GM23248 (cell line): ENCODE results near the gene ASS1. TPM values are rescaled to one million over a fixed set of nuclear protein-coding genes. Genes with fewer than 3 reads are reported as not detected.

ENCODE experiments used
- DNase-seq: peaks from one replicate; pipeline ENCODE4 v3.0.0-alpha.2; 2015
- H2AFZ ChIP-seq: fragments of 200-600 bp; sonication (generic); 2 replicates; pipeline ENCODE4 v1.6.1; 2016; ENCODE audit warnings: antibody characterized with exemption
- H3F3A ChIP-seq: fragments of 200-600 bp; sonication (generic); 2 replicates; pipeline ENCODE4 v1.6.1; 2016; ENCODE audit warnings: mild to moderate bottlenecking, antibody characterized with exemption, mixed run types; ENCODE audit not compliant: insufficient read depth
- H3K27ac ChIP-seq: fragments of 200-600 bp; sonication (generic); 2 replicates; pipeline ENCODE4 v1.5.1; 2016; ENCODE audit warnings: mild to moderate bottlenecking
- H3K27me3 ChIP-seq: fragments of 200-600 bp; sonication (generic); replicated peaks from 2 replicates; pipeline ENCODE4 v1.6.1; 2016; ENCODE audit warnings: mild to moderate bottlenecking; ENCODE audit not compliant: insufficient read depth
- H3K36me3 ChIP-seq: fragments of 200-600 bp; sonication (generic); 2 replicates; pipeline ENCODE4 v1.6.1; 2016; ENCODE audit warnings: low read depth, mild to moderate bottlenecking
- H3K4me1 ChIP-seq: fragments of 200-600 bp; sonication (generic); 2 replicates; pipeline ENCODE4 v1.6.1; 2016; ENCODE audit warnings: mild to moderate bottlenecking; ENCODE audit not compliant: insufficient read depth
- H3K4me2 ChIP-seq: fragments of 200-600 bp; sonication (generic); one replicate; pipeline ENCODE4 v1.6.1; 2016; ENCODE audit warnings: mild to moderate bottlenecking; ENCODE audit not compliant: unreplicated experiment
- H3K4me3 ChIP-seq: fragments of 200-600 bp; sonication (generic); 2 replicates; pipeline ENCODE4 v1.5.1; 2016; ENCODE audit warnings: mild to moderate bottlenecking
- H3K79me2 ChIP-seq: fragments of 200-600 bp; sonication (generic); 2 replicates; pipeline ENCODE4 v1.6.1; 2016; ENCODE audit warnings: mild to moderate bottlenecking; ENCODE audit not compliant: insufficient read depth
- H3K9ac ChIP-seq: fragments of 200-600 bp; sonication (generic); 2 replicates; pipeline ENCODE4 v1.6.1; 2016; ENCODE audit warnings: mild to moderate bottlenecking
- H3K9me2 ChIP-seq: fragments of 200-600 bp; sonication (generic); 2 replicates; pipeline ENCODE4 v1.6.1; 2016; ENCODE audit warnings: mixed run types, mild to moderate bottlenecking, moderate library complexity; ENCODE audit not compliant: insufficient read depth
- H3K9me3 ChIP-seq: fragments of 200-600 bp; sonication (generic); one replicate; pipeline ENCODE4 v1.6.1; 2017; ENCODE audit warnings: low read depth
- H4K20me1 ChIP-seq: fragments of 200-600 bp; sonication (generic); 2 replicates; pipeline ENCODE4 v1.6.0; 2016; ENCODE audit not compliant: insufficient read depth
- EZH2 ChIP-seq: fragments of 200-600 bp; sonication (generic); IDR thresholded peaks from 2 replicates; pipeline ENCODE4 v1.6.1; 2018; ENCODE audit warnings: antibody characterized with exemption, mild to moderate bottlenecking; ENCODE audit not compliant: insufficient read depth, poor library complexity, severe bottlenecking
- EZH2phosphoT487 ChIP-seq: fragments of 200-600 bp; sonication (generic); IDR thresholded peaks from 2 replicates; pipeline ENCODE4 v1.6.1; 2018; ENCODE audit warnings: antibody characterized with exemption, moderate library complexity, mild to moderate bottlenecking, low read depth; ENCODE audit not compliant: insufficient read depth
- WGBS, 2 experiments: methylation state at CpG; one replicate each; pipeline ENCODE4 v1.1.6; 2015 to 2017; ENCODE audit warnings: low lambda C conversion rate in 2 of 2, low coverage in 1 of 2; ENCODE audit errors: missing lambda C conversion rate in 2 of 2; 5-methylcytosine and 5-hydroxymethylcytosine counted together
- in situ Hi-C: fragments of 300-500 bp; cut with MboI; formaldehyde crosslinking; loops from 2 replicates; pipeline ENCODE4 v1.15.0; 2020
- polyA plus RNA-seq: library from polyadenylated mRNA; unstranded; fragments of >200 nt; fragmentation: Nextera tagmentation; extraction: Ambion mirVana; gene quantifications from 2 replicates; pipeline ENCODE4 v1.2.1, GENCODE V29; 2016
- total RNA-seq: library from RNA; depleted of rRNA; stranded (reverse); fragments of >200 nt; shearing (Covaris generic); gene quantifications from 2 replicates; pipeline ENCODE4 v1.2.3, GENCODE V29; 2014

The ASS1 gene
- total and polyA plus RNA-seq, 2 experiments from 2014 or later, result 124 to 216 TPM

DNA sequence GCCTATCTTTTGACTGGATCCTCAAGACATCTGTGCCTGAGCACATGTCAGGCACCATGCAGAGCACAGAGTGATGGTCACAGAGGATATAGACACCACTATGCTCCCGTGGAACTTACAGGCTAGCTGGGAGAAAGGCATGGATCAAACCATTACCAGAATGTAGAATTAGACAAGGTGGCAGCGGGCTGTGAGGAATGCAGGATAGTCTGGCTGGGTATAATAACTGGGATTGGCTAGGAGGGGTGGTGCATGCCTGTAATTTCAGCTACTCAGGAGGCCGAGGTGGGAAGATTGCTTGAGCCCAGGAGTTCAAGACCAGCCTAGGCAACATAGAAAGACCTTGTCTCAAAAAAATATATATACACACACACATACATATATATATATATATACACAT, 50.3 kb downstream of the ASS1 start:
- H3F3A ChIP-seq, result no peaks in the 10 kb centered on the region
- H3K4me2 ChIP-seq, result no peak overlapping the region
- H3K27me3 ChIP-seq, result no peaks in the 10 kb centered on the region
- H3K9me3 ChIP-seq, result no peaks in the 10 kb centered on the region
- no peak overlapping the region for H3K4me3 ChIP-seq
- no peaks in the 10 kb centered on the region for H3K79me2 ChIP-seq
- no peaks in the 10 kb centered on the region for H3K9me2 ChIP-seq
- peaks cover 9% of the 10 kb centered on the region; the same call in 1 of the 2 replicates for H3K36me3 ChIP-seq
- 72% methylated on average over 3 of the region's 3 CpGs for WGBS, 2 experiments
- H2AFZ ChIP-seq, result no peak overlapping the region
- H3K27ac ChIP-seq, result no peak overlapping the region
- H4K20me1 ChIP-seq, result no peaks in the 10 kb centered on the region
- in situ Hi-C loops, result no loop called here
- no peak for DNase-seq
- no peaks in the 10 kb centered on the region for H3K4me1 ChIP-seq
- H3K9ac ChIP-seq, result no peak overlapping the region
- TF ChIP-seq EZH2 (no peak), EZH2phosphoT487 (no peak)

DNA sequence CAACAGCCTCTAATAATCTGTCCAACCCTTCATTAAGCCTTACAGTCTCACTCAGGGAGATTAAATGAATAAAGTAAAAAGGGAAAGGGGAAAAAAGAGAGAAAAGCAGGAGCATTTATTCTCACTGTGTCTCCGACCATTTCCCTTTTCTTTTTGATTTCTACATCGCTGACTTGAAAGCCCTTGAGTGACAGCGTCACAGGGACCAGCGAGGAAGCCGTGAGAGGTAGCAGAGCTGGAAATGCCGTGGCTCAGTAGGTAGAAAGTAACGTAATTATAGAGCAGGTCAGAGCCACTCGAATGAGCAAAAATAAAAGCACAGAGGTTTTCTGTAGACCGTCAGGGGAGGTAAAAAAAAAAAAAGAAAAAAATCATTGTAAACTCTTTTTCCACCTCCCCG, 52.4 kb downstream of the ASS1 start:
- no peak overlapping the region for H3K4me3 ChIP-seq
- no peak overlapping the region for H2AFZ ChIP-seq
- TF ChIP-seq EZH2 (no peak), EZH2phosphoT487 (no peak)
- H3K36me3 ChIP-seq, result peaks cover 3% of the 10 kb centered on the region; the same call in 1 of the 2 replicates
- H3K27ac ChIP-seq, result no peak overlapping the region
- H3K9me3 ChIP-seq, result no peaks in the 10 kb centered on the region
- no peaks in the 10 kb centered on the region for H3K27me3 ChIP-seq
- H4K20me1 ChIP-seq, result no peaks in the 10 kb centered on the region
- 90 to 92% methylated on average over 10 of the region's 10 CpGs for WGBS, 2 experiments
- in situ Hi-C loops, result no loop called here
- no peak overlapping the region for H3K4me2 ChIP-seq
- H3K79me2 ChIP-seq, result no peaks in the 10 kb centered on the region
- H3K9me2 ChIP-seq, result no peaks in the 10 kb centered on the region
- no peaks in the 10 kb centered on the region for H3F3A ChIP-seq
- H3K4me1 ChIP-seq, result no peaks in the 10 kb centered on the region
- DNase-seq, result no peak
- H3K9ac ChIP-seq, result no peak overlapping the region

DNA sequence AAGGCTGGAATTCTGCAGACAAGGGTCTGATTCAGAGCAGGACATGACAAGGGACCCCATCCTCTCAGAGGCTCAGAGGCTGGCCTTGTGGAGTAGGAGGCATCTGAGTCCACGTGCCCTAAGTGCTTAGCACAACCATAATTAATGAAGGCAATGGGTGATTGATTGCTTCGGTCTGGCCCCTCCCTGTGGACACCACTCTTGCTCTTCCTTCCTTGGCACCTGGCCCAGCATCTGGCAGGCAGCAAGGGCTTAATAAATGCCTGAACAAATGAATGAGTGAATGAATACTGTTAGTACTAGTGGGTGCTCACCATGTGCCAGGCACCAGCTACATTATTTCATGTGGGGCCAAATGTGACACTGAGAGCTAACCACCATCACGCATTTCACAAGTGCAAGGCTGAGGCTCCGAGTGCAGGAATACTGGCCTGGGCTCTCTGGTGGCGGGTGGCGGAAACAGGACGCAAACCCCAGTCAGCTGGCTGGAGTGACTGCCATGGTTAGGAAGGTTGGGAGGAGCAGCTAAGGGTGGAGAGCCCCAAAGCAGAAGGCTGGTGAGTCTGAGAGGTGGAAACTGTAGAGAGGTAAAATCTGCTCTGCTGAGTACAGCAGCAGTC, 53.6 kb downstream of the ASS1 start:
- H3K36me3 ChIP-seq, result peaks cover 3% of the 10 kb centered on the region; the same call in 1 of the 2 replicates
- in situ Hi-C loops, result no loop called here
- H3K4me2 ChIP-seq, result no peak overlapping the region
- no peaks in the 10 kb centered on the region for H4K20me1 ChIP-seq
- no peaks in the 10 kb centered on the region for H3K27me3 ChIP-seq
- H3K4me3 ChIP-seq, result no peak overlapping the region
- no peak overlapping the region for H3K27ac ChIP-seq
- no peak overlapping the region for H2AFZ ChIP-seq
- no peaks in the 10 kb centered on the region for H3K9me3 ChIP-seq
- H3K79me2 ChIP-seq, result no peaks in the 10 kb centered on the region
- H3K4me1 ChIP-seq, result no peaks in the 10 kb centered on the region
- 84 to 95% methylated on average over 7 of the region's 7 CpGs for WGBS, 2 experiments
- H3K9me2 ChIP-seq, result no peaks in the 10 kb centered on the region
- DNase-seq, result peak; percentile 19
- H3K9ac ChIP-seq, result no peak overlapping the region
- no peaks in the 10 kb centered on the region for H3F3A ChIP-seq
- TF ChIP-seq EZH2phosphoT487 (no peak), EZH2 (no peak)

GRCh38 chr9:130498918-130499698, 54.3 kb downstream of the ASS1 start:
- Histone ChIP-seq H3K4me2 (no peak overlapping the region), H3K27me3 (no peaks in the 10 kb centered on the region), H2AFZ (no peak overlapping the region), H3K4me1 (no peaks in the 10 kb centered on the region), H3K4me3 (no peak overlapping the region), H3K79me2 (no peaks in the 10 kb centered on the region), H3K27ac (no peak overlapping the region), H3K9me2 (no peaks in the 10 kb centered on the region), H3K9me3 (no peaks in the 10 kb centered on the region), H3K36me3 (peaks cover 3% of the 10 kb centered on the region; the same call in 1 of the 2 replicates), H3K9ac (no peak overlapping the region), H4K20me1 (no peaks in the 10 kb centered on the region), H3F3A (no peaks in the 10 kb centered on the region)
- TF ChIP-seq EZH2phosphoT487, result no peak
- TF ChIP-seq EZH2, result no peak
- DNase-seq, result no peak
- in situ Hi-C loops, result no loop called here
- WGBS, 2 experiments, result 68 to 71% methylated on average over 8 to 9 of the region's 9 CpGs
